Measurements from ENCODE around the gene GOT1. TPM values are rescaled to one million over a fixed set of nuclear protein-coding genes. Genes with fewer than 3 reads are reported as not detected.

The GOT1 gene
- polyA plus RNA-seq = 31.3 TPM
- long read RNA-seq, donor 1, transcript GOT1-201 (9 exons, 2,923 nt) = major isoform, 6 of 6 reads
- long read RNA-seq, donor 1, partial matches to known transcripts = 0 of 6 reads
- long read RNA-seq, donor 1, other reads (novel, unspliced or antisense) = 0 of 6 reads
- long read RNA-seq, donor 2, transcript GOT1-201 (9 exons, 2,923 nt) = major isoform, 10 of 12 reads
- long read RNA-seq, donor 2, partial matches to known transcripts = 0 of 12 reads
- long read RNA-seq, donor 2, other reads (novel, unspliced or antisense) = 0 of 12 reads
- long read RNA-seq, donor 3 = 0 reads
- long read RNA-seq, donor 4, partial matches to known transcripts = 0 of 1 reads
- long read RNA-seq, donor 4, other reads (novel, unspliced or antisense) = 0 of 1 reads
- long read RNA-seq, donor 5, transcript GOT1-201 (9 exons, 2,923 nt) = major isoform, 9 of 10 reads
- long read RNA-seq, donor 5, partial matches to known transcripts = 0 of 10 reads
- long read RNA-seq, donor 5, other reads (novel, unspliced or antisense) = 0 of 10 reads
- long read RNA-seq, donor 6, transcript GOT1-201 (9 exons, 2,923 nt) = major isoform, 10 of 15 reads
- long read RNA-seq, donor 6, partial matches to known transcripts = 0 of 15 reads
- long read RNA-seq, donor 6, other reads (novel, unspliced or antisense) = 0 of 15 reads
- long read RNA-seq, donor 7, transcript GOT1-201 (9 exons, 2,923 nt) = major isoform, 7 of 7 reads
- long read RNA-seq, donor 7, partial matches to known transcripts = 0 of 7 reads
- long read RNA-seq, donor 7, other reads (novel, unspliced or antisense) = 0 of 7 reads
- long read RNA-seq, donor 8, transcript GOT1-201 (9 exons, 2,923 nt) = major isoform, 11 of 14 reads
- long read RNA-seq, donor 8, partial matches to known transcripts = 0 of 14 reads
- long read RNA-seq, donor 8, other reads (novel, unspliced or antisense) = 0 of 14 reads
- long read RNA-seq, donor 9, transcript GOT1-201 (9 exons, 2,923 nt) = major isoform, 7 of 10 reads
- long read RNA-seq, donor 9, partial matches to known transcripts = 0 of 10 reads
- long read RNA-seq, donor 9, other reads (novel, unspliced or antisense) = 0 of 10 reads
- long read RNA-seq, donor 10, transcript GOT1-201 (9 exons, 2,923 nt) = major isoform, 11 of 13 reads
- long read RNA-seq, donor 10, partial matches to known transcripts = 0 of 13 reads
- long read RNA-seq, donor 10, other reads (novel, unspliced or antisense) = 0 of 13 reads
- long read RNA-seq, donor 11, transcript GOT1-201 (9 exons, 2,923 nt) = major isoform, 13 of 13 reads
- long read RNA-seq, donor 11, partial matches to known transcripts = 0 of 13 reads
- long read RNA-seq, donor 11, other reads (novel, unspliced or antisense) = 0 of 13 reads

DNA sequence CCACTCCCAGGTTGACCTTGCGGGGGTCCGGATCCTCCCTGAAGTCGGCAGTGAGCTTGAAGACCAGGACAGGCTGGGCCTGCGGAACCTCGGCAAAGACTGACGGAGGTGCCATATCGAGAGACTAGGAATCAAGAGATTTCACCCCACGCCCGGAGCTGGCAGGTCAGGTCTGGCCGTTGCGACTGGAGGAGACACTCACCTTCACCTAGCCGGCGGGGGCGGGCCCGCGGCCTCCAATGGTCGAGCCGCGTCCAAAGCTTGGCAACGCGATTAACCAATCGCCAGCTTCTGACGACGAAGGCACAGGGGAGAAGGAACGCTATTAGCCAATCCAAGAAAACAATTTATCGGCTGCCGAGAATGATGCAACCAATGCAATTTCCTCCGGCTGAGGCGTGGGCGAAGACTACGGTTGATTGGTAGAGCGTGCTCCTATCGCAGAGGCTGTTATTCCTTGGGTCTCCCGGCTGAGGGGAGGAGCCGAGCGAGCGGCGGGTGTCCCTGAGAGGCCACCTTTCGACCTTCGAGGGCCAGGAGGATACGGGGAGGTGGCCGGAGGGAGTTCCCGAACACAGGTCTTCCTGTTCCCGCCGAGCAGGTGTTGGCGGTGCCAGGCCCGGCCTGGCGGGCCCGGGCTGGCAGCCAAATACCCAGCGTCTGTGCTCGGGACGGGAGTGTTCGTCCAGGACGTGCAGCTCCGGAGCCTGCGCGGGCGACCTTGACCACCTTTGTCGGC is at the start of gene GOT1:
TSS of gene GOT1 (minus strand) at position 174 of the 739 bp plus-strand sequence. CDS start at position 115, 59 bp downstream.
- Histone ChIP-seq H3K27ac (ENCODE audit: low read length) (peak within 1 kb of the TSS; percentile 85), H3K4me3 (ENCODE audit: low read length) (peak within 1 kb of the TSS; percentile 95), H3K36me3 (ENCODE audit: control insufficient read depth, insufficient read depth, low read length) (peaks cover under 1% of the 10 kb centered on the region), H3K4me1 (ENCODE audit: control insufficient read depth, insufficient read depth, low read length) (peaks cover 4% of the 10 kb centered on the region), H3K27me3 (ENCODE audit: control insufficient read depth, insufficient read depth, low read length) (no peaks in the 10 kb centered on the region), H3K9me3 (ENCODE audit: control insufficient read depth, low read depth, low read length) (no peaks in the 10 kb centered on the region)
- WGBS (ENCODE audit: insufficient coverage, low lambda C conversion rate) = no CpG with 5 or more reads among the region's 59 CpGs
- peak; percentile 99 to 100 for DNase-seq

DNA sequence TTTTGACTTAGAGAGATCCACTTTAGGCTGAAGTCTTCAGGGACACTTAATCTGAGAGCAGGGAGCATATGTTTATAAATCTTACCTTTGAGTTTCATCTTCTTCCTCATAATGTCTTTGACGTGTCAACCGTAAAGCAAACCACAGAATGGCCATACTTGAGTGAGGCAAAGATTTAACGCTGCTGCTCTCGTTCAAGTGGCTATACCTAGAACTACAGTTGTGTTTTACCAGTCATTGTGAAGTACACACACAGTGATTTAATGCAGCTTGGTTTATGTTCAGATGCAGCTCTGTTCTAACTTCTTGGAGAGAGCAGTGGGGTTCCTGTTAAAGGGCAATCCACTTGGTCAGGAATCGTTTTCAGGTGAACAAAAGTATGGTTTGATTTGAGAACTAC is 39.9 kb upstream of the GOT1 start:
- Histone ChIP-seq H3K36me3 (ENCODE audit: control insufficient read depth, insufficient read depth, low read length) (no peaks in the 10 kb centered on the region), H3K27ac (ENCODE audit: low read length) (no peak overlapping the region), H3K4me1 (ENCODE audit: control insufficient read depth, insufficient read depth, low read length) (no peaks in the 10 kb centered on the region), H3K4me3 (ENCODE audit: low read length) (no peak overlapping the region), H3K9me3 (ENCODE audit: control insufficient read depth, low read depth, low read length) (no peaks in the 10 kb centered on the region), H3K27me3 (ENCODE audit: control insufficient read depth, insufficient read depth, low read length) (peaks cover 22% of the 10 kb centered on the region)
- no CpG with 5 or more reads among the region's 5 CpGs for WGBS (ENCODE audit: insufficient coverage, low lambda C conversion rate)
- peak in 1 of 2 donors; percentile 21 for DNase-seq

- no CpG with 5 or more reads among the region's 14 CpGs for WGBS (ENCODE audit: insufficient coverage, low lambda C conversion rate)
- H3K9me3 ChIP-seq (ENCODE audit: control insufficient read depth, low read depth, low read length) = no peaks in the 10 kb centered on the region
- DNase-seq = no peak
- peak overlapping the region; percentile 59 for H3K27ac ChIP-seq (ENCODE audit: low read length)
- H3K4me3 ChIP-seq (ENCODE audit: low read length) = no peak overlapping the region
- no peaks in the 10 kb centered on the region for H3K4me1 ChIP-seq (ENCODE audit: control insufficient read depth, insufficient read depth, low read length)
- H3K36me3 ChIP-seq (ENCODE audit: control insufficient read depth, insufficient read depth, low read length) = no peaks in the 10 kb centered on the region
- peaks cover 24% of the 10 kb centered on the region for H3K27me3 ChIP-seq (ENCODE audit: control insufficient read depth, insufficient read depth, low read length)
Observed at GRCh38 chr10:99467236-99467999, 37.0 kb upstream of the GOT1 start.

GRCh38 chr10:99466632-99467223 is 36.3 kb upstream of the GOT1 start:
- H3K4me1 ChIP-seq (ENCODE audit: control insufficient read depth, insufficient read depth, low read length) = no peaks in the 10 kb centered on the region
- H3K27me3 ChIP-seq (ENCODE audit: control insufficient read depth, insufficient read depth, low read length) = peaks cover 24% of the 10 kb centered on the region
- peak overlapping the region; percentile 59 for H3K27ac ChIP-seq (ENCODE audit: low read length)
- H3K36me3 ChIP-seq (ENCODE audit: control insufficient read depth, insufficient read depth, low read length) = no peaks in the 10 kb centered on the region
- no CpG with 5 or more reads among the region's 8 CpGs for WGBS (ENCODE audit: insufficient coverage, low lambda C conversion rate)
- H3K4me3 ChIP-seq (ENCODE audit: low read length) = no peak overlapping the region
- peak; percentile 37 to 47 for DNase-seq
- H3K9me3 ChIP-seq (ENCODE audit: control insufficient read depth, low read depth, low read length) = no peaks in the 10 kb centered on the region

GRCh38 chr10:99461230-99461629 is 30.8 kb upstream of the GOT1 start:
- Histone ChIP-seq H3K27me3 (ENCODE audit: control insufficient read depth, insufficient read depth, low read length) (peaks cover 12% of the 10 kb centered on the region), H3K4me1 (ENCODE audit: control insufficient read depth, insufficient read depth, low read length) (no peaks in the 10 kb centered on the region), H3K9me3 (ENCODE audit: control insufficient read depth, low read depth, low read length) (no peaks in the 10 kb centered on the region), H3K36me3 (ENCODE audit: control insufficient read depth, insufficient read depth, low read length) (no peaks in the 10 kb centered on the region), H3K4me3 (ENCODE audit: low read length) (no peak overlapping the region), H3K27ac (ENCODE audit: low read length) (no peak overlapping the region)
- no peak for DNase-seq
- no CpG with 5 or more reads among the region's 2 CpGs for WGBS (ENCODE audit: insufficient coverage, low lambda C conversion rate)

DNA sequence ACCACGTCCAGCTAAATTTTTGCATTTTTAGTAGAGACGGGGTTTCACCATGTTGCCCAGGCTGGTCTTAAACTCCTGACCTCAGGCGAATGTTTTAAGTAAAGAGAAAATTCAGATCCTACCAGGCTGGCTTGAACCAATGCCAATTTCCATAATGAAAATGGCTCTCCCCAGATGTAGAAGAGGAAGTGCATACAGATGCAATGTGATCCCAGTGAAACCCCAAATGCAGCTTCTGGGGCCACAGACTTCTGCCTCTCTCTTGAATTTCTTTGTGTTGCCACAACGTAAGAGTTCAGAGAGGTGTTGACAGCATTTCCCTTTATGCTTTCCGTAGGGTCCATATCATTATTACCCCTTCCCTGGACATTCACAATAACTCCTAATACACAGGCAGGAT is 29.6 kb upstream of the GOT1 start:
- DNase-seq = no peak
- Histone ChIP-seq H3K27ac (ENCODE audit: low read length) (no peak overlapping the region), H3K9me3 (ENCODE audit: control insufficient read depth, low read depth, low read length) (no peaks in the 10 kb centered on the region), H3K36me3 (ENCODE audit: control insufficient read depth, insufficient read depth, low read length) (no peaks in the 10 kb centered on the region), H3K4me1 (ENCODE audit: control insufficient read depth, insufficient read depth, low read length) (no peaks in the 10 kb centered on the region), H3K4me3 (ENCODE audit: low read length) (no peak overlapping the region), H3K27me3 (ENCODE audit: control insufficient read depth, insufficient read depth, low read length) (peaks cover 20% of the 10 kb centered on the region)
- WGBS (ENCODE audit: insufficient coverage, low lambda C conversion rate) = 100% methylated on average over 1 of the region's 5 CpGs

- peaks cover 25% of the 10 kb centered on the region for H3K27me3 ChIP-seq (ENCODE audit: control insufficient read depth, insufficient read depth, low read length)
- no peak overlapping the region for H3K4me3 ChIP-seq (ENCODE audit: low read length)
- 83% methylated on average over 1 of the region's 2 CpGs for WGBS (ENCODE audit: insufficient coverage, low lambda C conversion rate)
- no peak for DNase-seq
- H3K9me3 ChIP-seq (ENCODE audit: control insufficient read depth, low read depth, low read length) = no peaks in the 10 kb centered on the region
- no peaks in the 10 kb centered on the region for H3K4me1 ChIP-seq (ENCODE audit: control insufficient read depth, insufficient read depth, low read length)
- no peaks in the 10 kb centered on the region for H3K36me3 ChIP-seq (ENCODE audit: control insufficient read depth, insufficient read depth, low read length)
- no peak overlapping the region for H3K27ac ChIP-seq (ENCODE audit: low read length)
Observed at GRCh38 chr10:99459217-99459616, 28.8 kb upstream of the GOT1 start.

DNA sequence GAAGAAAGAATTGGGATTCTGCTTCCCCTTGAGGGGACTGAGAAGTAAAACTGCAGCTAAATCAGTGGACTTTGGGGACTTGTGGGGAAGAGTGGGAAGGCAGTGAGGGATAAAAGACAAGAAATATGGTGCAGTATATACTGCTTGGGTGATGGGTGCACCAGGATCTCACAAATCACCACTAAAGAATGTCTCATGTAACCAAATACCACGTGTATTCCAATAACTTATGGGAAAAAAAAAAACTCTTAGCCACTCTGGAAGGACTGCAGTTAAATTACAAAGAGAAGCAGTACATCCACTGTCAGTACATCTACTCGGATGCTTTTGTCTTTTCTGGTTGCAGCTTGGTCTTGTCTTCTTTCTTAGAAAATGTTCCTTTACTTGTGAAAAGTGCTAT is 27.4 kb upstream of the GOT1 start:
- H3K9me3 ChIP-seq (ENCODE audit: control insufficient read depth, low read depth, low read length) = no peaks in the 10 kb centered on the region
- no peak overlapping the region for H3K27ac ChIP-seq (ENCODE audit: low read length)
- WGBS (ENCODE audit: insufficient coverage, low lambda C conversion rate) = no CpG with 5 or more reads among the region's 2 CpGs
- no peak overlapping the region for H3K4me3 ChIP-seq (ENCODE audit: low read length)
- DNase-seq = no peak
- no peaks in the 10 kb centered on the region for H3K36me3 ChIP-seq (ENCODE audit: control insufficient read depth, insufficient read depth, low read length)
- no peaks in the 10 kb centered on the region for H3K4me1 ChIP-seq (ENCODE audit: control insufficient read depth, insufficient read depth, low read length)
- peaks cover 35% of the 10 kb centered on the region for H3K27me3 ChIP-seq (ENCODE audit: control insufficient read depth, insufficient read depth, low read length)

- H3K27ac ChIP-seq (ENCODE audit: low read length) = no peak overlapping the region
- no peak overlapping the region for H3K4me3 ChIP-seq (ENCODE audit: low read length)
- no peaks in the 10 kb centered on the region for H3K4me1 ChIP-seq (ENCODE audit: control insufficient read depth, insufficient read depth, low read length)
- no peaks in the 10 kb centered on the region for H3K36me3 ChIP-seq (ENCODE audit: control insufficient read depth, insufficient read depth, low read length)
- no CpG with 5 or more reads among the region's 2 CpGs for WGBS (ENCODE audit: insufficient coverage, low lambda C conversion rate)
- no peak for DNase-seq
- peaks cover 36% of the 10 kb centered on the region for H3K27me3 ChIP-seq (ENCODE audit: control insufficient read depth, insufficient read depth, low read length)
- no peaks in the 10 kb centered on the region for H3K9me3 ChIP-seq (ENCODE audit: control insufficient read depth, low read depth, low read length)
Observed at GRCh38 chr10:99456931-99457288, 26.5 kb upstream of the GOT1 start.
